Cardiac muscle cell (in vitro differentiated cells and primary cell): ENCODE results near the gene RHBDL3. TPM values are rescaled to one million over a fixed set of nuclear protein-coding genes. Genes with fewer than 3 reads are reported as not detected.

Source experiments
- DNase-seq, 2 donors: peaks; one replicate each; pipeline versions ENCODE4 v3.0.0 to v3.0.0-alpha.2; 2010 to 2017; ENCODE audit warnings: low read depth in 1 of 2, low spot score in 1 of 2
- H3K27ac ChIP-seq: fragments of 200-600 bp; sonication (generic); 2 replicates; pipeline ENCODE4 v1.5.1; 2016
- H3K27me3 ChIP-seq: fragments of 200-600 bp; sonication (generic); 2 replicates; pipeline ENCODE4 v1.6.0; 2016; ENCODE audit warnings: control low read depth
- H3K36me3 ChIP-seq: fragments of 200-600 bp; sonication (generic); 2 replicates; pipeline ENCODE4 v1.5.1; 2016; ENCODE audit warnings: control low read depth
- H3K4me1 ChIP-seq: fragments of 200-600 bp; sonication (generic); 2 replicates; pipeline ENCODE4 v1.8.1; 2017; ENCODE audit warnings: low read depth, mild to moderate bottlenecking, mixed run types
- H3K4me3 ChIP-seq: fragments of 200-600 bp; sonication (generic); 2 replicates; pipeline ENCODE4 v1.5.1; 2016; ENCODE audit warnings: mild to moderate bottlenecking
- H3K9me3 ChIP-seq: fragments of 200-600 bp; sonication (generic); 2 replicates; pipeline ENCODE4 v1.5.1; 2017; ENCODE audit warnings: low read depth, mild to moderate bottlenecking, control low read depth
- polyA plus RNA-seq: library from polyadenylated mRNA; unstranded; fragments of >200 nt; fragmentation: Nextera tagmentation; extraction: Ambion mirVana; gene quantifications from 2 replicates; pipeline ENCODE4 v1.2.1, GENCODE V29; 2016
- total RNA-seq: library from RNA; depleted of rRNA; stranded (reverse); fragments of >200 nt; gene quantifications from 2 replicates; pipeline ENCODE4 v1.2.3, GENCODE V29; 2016
- TF ChIP-seq, protein P1 (sequence below): IDR thresholded peaks from 2 replicates; pipeline ENCODE4 v1.5.1; 2012; ENCODE audit warnings: low read depth, mild to moderate bottlenecking, low read length

Gene RHBDL3
- total and polyA plus RNA-seq, 2 experiments from 2014 or later, result 0.09 TPM; not detected in 1

DNA sequence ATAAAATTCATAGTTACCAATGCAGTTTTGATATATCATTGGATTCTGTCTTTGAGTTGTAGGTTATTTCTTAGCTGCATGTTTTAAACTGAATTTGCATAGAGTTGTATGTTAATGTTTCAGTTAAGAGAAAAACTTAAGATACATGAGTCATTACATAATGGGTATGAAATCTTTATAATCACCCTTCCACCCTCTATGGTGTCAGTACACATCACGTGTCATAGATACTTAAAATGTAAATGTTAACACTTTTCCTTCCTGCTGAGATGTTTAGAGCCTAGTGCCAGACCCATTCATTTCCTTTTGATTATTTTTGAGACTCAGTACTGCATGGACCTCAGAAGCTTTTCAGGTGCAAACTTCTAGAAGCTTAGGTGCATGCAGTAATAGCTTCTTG is 104.8 kb downstream of the RHBDL3 start:
- Histone ChIP-seq H3K4me1 (peaks cover 3% of the 10 kb centered on the region), H3K9me3 (no peaks in the 10 kb centered on the region), H3K36me3 (peaks cover 89% of the 10 kb centered on the region), H3K27me3 (no peaks in the 10 kb centered on the region), H3K27ac (no peak overlapping the region), H3K4me3 (no peak overlapping the region)
- no peak for DNase-seq
- TF ChIP-seq, protein P1, sequence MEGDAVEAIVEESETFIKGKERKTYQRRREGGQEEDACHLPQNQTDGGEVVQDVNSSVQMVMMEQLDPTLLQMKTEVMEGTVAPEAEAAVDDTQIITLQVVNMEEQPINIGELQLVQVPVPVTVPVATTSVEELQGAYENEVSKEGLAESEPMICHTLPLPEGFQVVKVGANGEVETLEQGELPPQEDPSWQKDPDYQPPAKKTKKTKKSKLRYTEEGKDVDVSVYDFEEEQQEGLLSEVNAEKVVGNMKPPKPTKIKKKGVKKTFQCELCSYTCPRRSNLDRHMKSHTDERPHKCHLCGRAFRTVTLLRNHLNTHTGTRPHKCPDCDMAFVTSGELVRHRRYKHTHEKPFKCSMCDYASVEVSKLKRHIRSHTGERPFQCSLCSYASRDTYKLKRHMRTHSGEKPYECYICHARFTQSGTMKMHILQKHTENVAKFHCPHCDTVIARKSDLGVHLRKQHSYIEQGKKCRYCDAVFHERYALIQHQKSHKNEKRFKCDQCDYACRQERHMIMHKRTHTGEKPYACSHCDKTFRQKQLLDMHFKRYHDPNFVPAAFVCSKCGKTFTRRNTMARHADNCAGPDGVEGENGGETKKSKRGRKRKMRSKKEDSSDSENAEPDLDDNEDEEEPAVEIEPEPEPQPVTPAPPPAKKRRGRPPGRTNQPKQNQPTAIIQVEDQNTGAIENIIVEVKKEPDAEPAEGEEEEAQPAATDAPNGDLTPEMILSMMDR, result no peak

Other genes starting within 250 kb of the RHBDL3 start
- gene RHOT1, start 123.3 kb upstream of the RHBDL3 start, total RNA-seq, result 33.7 and 47.1 TPM in 2 replicates
- gene RHOT1, start 123.3 kb upstream of the RHBDL3 start, polyA plus RNA-seq, result 62.0 and 84.9 TPM in 2 replicates
- 19.7 and 27.0 TPM in 2 replicates for gene C17orf75, start 76.3 kb downstream of the RHBDL3 start, total RNA-seq
- 38.8 and 41.7 TPM in 2 replicates for gene C17orf75, start 76.3 kb downstream of the RHBDL3 start, polyA plus RNA-seq
- gene ZNF207, start 84.3 kb downstream of the RHBDL3 start, total RNA-seq, result 111 and 114 TPM in 2 replicates
- gene ZNF207, start 84.3 kb downstream of the RHBDL3 start, polyA plus RNA-seq, result 135 and 170 TPM in 2 replicates
- 28.7 and 42.8 TPM in 2 replicates for gene PSMD11, start 178.7 kb downstream of the RHBDL3 start, total RNA-seq
- 143 and 145 TPM in 2 replicates for gene PSMD11, start 178.7 kb downstream of the RHBDL3 start, polyA plus RNA-seq
- 1.7 and 3.5 TPM in 2 replicates for gene CDK5R1, start 221.2 kb downstream of the RHBDL3 start, total RNA-seq
- 1.2 and 2.5 TPM in 2 replicates for gene CDK5R1, start 221.2 kb downstream of the RHBDL3 start, polyA plus RNA-seq